ENCODE measurements around the gene DSP. TPM values are rescaled to one million over a fixed set of nuclear protein-coding genes. Genes with fewer than 3 reads are reported as not detected.

DSP gene
- total RNA-seq, 4 donors from 2014 or later: 3.8 to 28.3 (median 9.0) TPM

- Histone ChIP-seq H3K36me3 (no peaks in the 10 kb centered on the region), H3K27me3 (peaks cover 0 to 8% of the 10 kb centered on the region in 2 donors), H3K4me3 (no peak overlapping the region), H3K4me1 (no peaks in the 10 kb centered on the region), H3K9me3 (no peaks in the 10 kb centered on the region), H3K27ac (no peak overlapping the region)
- no peak for DNase-seq
- TF ChIP-seq POLR2A (IDR thresholded peaks at IDR 0.05) (no peak), CTCF (IDR thresholded peaks at IDR 0.05) (no peak)
- intact Hi-C loops (cut with DNase I; ENCODE audit: low total_unique reads): no loop called here
Observed at GRCh38 chr6:7550433-7550801, 8.9 kb downstream of the DSP start.

DNA sequence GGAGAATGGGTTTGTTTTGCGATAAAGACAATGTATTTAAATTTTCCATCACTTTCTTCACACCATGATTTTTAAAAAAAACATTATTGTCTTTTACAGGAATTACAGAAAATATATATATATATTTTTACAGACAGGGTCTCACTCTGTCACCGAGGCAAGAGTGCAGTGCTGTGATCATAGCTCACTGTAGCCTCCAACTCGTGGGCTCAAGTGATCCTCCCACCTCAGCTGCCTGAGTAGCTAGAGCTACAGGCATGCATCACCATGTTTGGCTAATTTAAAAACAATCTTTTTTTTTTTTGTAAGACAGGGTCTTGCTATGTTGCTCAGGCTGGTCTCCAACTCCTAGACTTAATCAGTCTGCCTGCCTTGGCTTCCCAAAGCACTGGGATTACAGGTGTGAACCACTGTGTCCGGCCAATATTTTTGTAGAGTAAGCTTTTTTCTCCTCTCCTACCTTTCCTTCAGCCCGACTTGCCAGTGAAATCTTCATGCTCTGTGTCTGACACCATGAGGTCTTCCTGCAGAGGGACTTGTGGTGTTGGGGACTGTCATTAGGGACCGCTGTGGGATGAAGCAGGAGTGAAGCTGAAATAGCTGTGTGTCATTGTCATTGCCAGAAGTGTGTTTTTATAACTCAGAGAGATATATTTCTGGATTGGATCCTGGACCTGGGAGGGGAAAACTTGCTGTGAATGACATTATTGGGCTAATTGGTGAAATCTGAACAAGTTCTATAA is 13.2 kb downstream of the DSP start:
- Histone ChIP-seq H3K36me3 (no peaks in the 10 kb centered on the region), H3K27ac (no peak overlapping the region), H3K4me3 (no peak overlapping the region), H3K9me3 (no peaks in the 10 kb centered on the region), H3K4me1 (no peaks in the 10 kb centered on the region), H3K27me3 (peaks cover 0 to 6% of the 10 kb centered on the region in 2 donors)
- no peak for TF ChIP-seq POLR2A (IDR thresholded peaks at IDR 0.05)
- no peak for TF ChIP-seq CTCF (IDR thresholded peaks at IDR 0.05)
- DNase-seq: no peak
- intact Hi-C loops (cut with DNase I; ENCODE audit: low total_unique reads): no loop called here

DNA sequence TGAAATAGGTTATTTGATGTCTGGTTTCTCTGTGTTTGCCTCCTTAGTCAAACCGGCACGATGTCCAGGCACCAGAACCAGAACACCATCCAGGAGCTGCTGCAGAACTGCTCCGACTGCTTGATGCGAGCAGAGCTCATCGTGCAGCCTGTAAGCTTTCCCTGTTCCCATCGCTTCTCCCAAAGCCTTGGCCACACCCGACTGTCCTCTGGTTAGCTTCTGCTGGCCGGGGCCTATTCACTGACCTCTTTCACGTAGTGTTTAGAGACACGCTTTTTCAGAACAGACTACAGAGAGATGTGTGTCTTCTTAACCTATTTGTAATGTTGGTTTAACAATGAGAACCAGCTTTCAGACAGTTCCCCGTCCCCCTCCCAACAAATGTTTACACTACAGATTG is 14.2 kb downstream of the DSP start:
- intact Hi-C loops (cut with DNase I; ENCODE audit: low total_unique reads): no loop called here
- no peak for DNase-seq
- H3K9me3 ChIP-seq: no peaks in the 10 kb centered on the region
- no peak overlapping the region for H3K27ac ChIP-seq
- peaks cover 0 to under 1% of the 10 kb centered on the region in 2 donors for H3K27me3 ChIP-seq
- no peak overlapping the region for H3K4me3 ChIP-seq
- TF ChIP-seq POLR2A (IDR thresholded peaks at IDR 0.05): no peak
- no peak for TF ChIP-seq CTCF (IDR thresholded peaks at IDR 0.05)
- H3K4me1 ChIP-seq: no peaks in the 10 kb centered on the region
- no peaks in the 10 kb centered on the region for H3K36me3 ChIP-seq

DNA sequence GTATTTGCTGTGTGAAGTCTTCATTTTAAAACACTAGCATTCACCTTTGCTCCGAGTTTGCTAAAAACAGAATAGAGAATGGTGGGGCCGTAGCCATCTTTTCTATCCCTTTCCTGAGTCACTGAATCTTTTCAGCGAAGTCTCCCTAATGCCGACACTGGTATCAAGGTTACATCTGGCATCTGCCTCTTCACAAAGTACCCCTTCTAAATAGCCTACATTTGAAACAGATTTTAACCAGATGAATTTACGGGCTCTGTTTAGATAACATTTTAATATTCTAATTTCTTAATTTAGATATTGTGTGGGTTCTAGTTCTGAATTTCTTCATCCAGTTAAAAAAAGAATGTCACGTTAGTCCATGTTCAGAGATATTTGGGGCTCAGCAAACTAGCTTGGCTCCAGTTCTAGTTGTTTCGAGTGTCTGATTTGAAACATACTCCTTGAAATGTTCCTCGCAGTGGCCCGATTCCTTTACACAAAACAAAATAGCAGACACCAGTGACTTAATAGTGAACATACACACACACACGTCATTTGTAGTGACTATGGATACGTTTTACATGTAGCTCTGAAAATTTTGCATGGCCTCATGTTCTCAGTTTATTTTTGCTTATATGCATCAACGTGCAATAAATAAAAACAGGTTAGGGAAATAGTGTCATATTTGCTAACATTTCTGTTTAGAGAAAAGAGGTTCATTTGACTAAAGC is 15.1 kb downstream of the DSP start:
- DNase-seq: no peak
- TF ChIP-seq CTCF (IDR thresholded peaks at IDR 0.05) (no peak), POLR2A (IDR thresholded peaks at IDR 0.05) (no peak)
- Histone ChIP-seq H3K27ac (no peak overlapping the region), H3K27me3 (peaks cover 0 to 4% of the 10 kb centered on the region in 2 donors), H3K4me1 (no peaks in the 10 kb centered on the region), H3K36me3 (no peaks in the 10 kb centered on the region), H3K4me3 (no peak overlapping the region), H3K9me3 (no peaks in the 10 kb centered on the region)
- intact Hi-C loops (cut with DNase I; ENCODE audit: low total_unique reads): no loop called here

DNA sequence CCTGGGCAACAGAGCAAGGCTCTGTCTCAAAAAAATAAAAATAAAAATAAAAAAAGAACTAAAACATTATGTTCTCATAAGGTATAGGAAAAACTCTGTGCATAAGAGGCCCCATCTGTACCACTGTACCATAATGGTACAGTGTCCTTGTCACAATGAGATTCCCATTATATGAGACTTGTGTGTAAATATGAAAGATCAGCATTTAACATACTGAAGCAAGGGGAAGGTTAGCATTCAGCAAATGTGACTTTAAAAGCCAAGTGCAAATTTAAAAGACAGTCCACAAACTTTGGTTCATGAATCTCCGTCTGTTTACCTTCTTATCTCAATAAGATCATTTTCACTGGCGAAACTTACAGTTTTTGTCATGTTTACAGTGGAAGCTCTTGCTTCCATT is 16.2 kb downstream of the DSP start:
- intact Hi-C loops (cut with DNase I; ENCODE audit: low total_unique reads): no loop called here
- no peak for DNase-seq
- Histone ChIP-seq H3K4me3 (no peak overlapping the region), H3K27ac (no peak overlapping the region), H3K9me3 (no peaks in the 10 kb centered on the region), H3K36me3 (no peaks in the 10 kb centered on the region), H3K27me3 (peaks cover 0 to 4% of the 10 kb centered on the region in 2 donors), H3K4me1 (no peaks in the 10 kb centered on the region)
- no peak for TF ChIP-seq CTCF (IDR thresholded peaks at IDR 0.05)
- TF ChIP-seq POLR2A (IDR thresholded peaks at IDR 0.05): no peak
